NCI-H345 treated with DMSO at 0.1 percent for 48 hours (cell line): ENCODE measurements around the gene MCAT.
"Not testable (repeated sequence)": the region's sequence is repeated elsewhere in the genome, so short reads cannot be mapped to it uniquely, and the experiment has no call there.

Source experiments
- DNase-seq: peaks from one replicate; lab custom pipeline; 2025; ENCODE audit not compliant: unreplicated experiment; lab: John Stamatoyannopoulos, UW

The MCAT gene

GRCh38 chr22:43154887-43155536 is 11.8 kb upstream of the MCAT start:
- no peak for DNase-seq

GRCh38 chr22:43153899-43154298 is 10.7 kb upstream of the MCAT start:
- no peak for DNase-seq

- DNase-seq = no peak
Measured at GRCh38 chr22:43152357-43153071, 9.3 kb upstream of the MCAT start.

- DNase-seq = no peak
Measured at GRCh38 chr22:43152003-43152356, 8.8 kb upstream of the MCAT start.

GRCh38 chr22:43151251-43152002 is 8.2 kb upstream of the MCAT start, which contains the start of gene TSPO:
Gene TSPO (plus strand): TSS chr22:43151559. CDS start chr22:43159239, 7,680 bp downstream.
- no peak for DNase-seq

GRCh38 chr22:43150731-43151206 is 7.6 kb upstream of the MCAT start:
- no peak for DNase-seq

- DNase-seq = no peak
Measured at GRCh38 chr22:43148581-43148980, 5.4 kb upstream of the MCAT start.

GRCh38 chr22:43147821-43148220 is 4.6 kb upstream of the MCAT start:
- no peak for DNase-seq

- not testable (repeated sequence) for DNase-seq
Measured at GRCh38 chr22:43146332-43146731, 3.1 kb upstream of the MCAT start.

GRCh38 chr22:43145371-43145770 is 2.2 kb upstream of the MCAT start:
- not testable (repeated sequence) for DNase-seq

GRCh38 chr22:43144949-43145348 is 1.8 kb upstream of the MCAT start:
- no peak for DNase-seq

GRCh38 chr22:43136801-43137200 is 6.4 kb downstream of the MCAT start:
- DNase-seq = no peak

GRCh38 chr22:43136255-43136654 is 6.9 kb downstream of the MCAT start:
- no peak for DNase-seq

- DNase-seq = no peak
Measured at GRCh38 chr22:43135565-43135964, 7.6 kb downstream of the MCAT start.

GRCh38 chr22:43134553-43134952 is 8.6 kb downstream of the MCAT start:
- no peak for DNase-seq

- DNase-seq = no peak
Measured at GRCh38 chr22:43133401-43133800, 9.8 kb downstream of the MCAT start.

- no peak for DNase-seq
Measured at GRCh38 chr22:43131773-43132501, 11.3 kb downstream of the MCAT start.

- peak; percentile 88 for DNase-seq
Measured at GRCh38 chr22:43129426-43130425, 13.5 kb downstream of the MCAT start.

- peak; percentile 88 for DNase-seq
Measured at GRCh38 chr22:43128928-43129424, 14.2 kb downstream of the MCAT start.

GRCh38 chr22:43128116-43128515 is 15.1 kb downstream of the MCAT start:
- DNase-seq = no peak
